Measurements from ENCODE around the gene KRT13. TPM values are rescaled to one million over a fixed set of nuclear protein-coding genes. Genes with fewer than 3 reads are reported as not detected.
A peak's percentile ranks its signal among the peaks of the same experiment; 100 is the strongest.

Gene KRT13
- total and polyA plus RNA-seq, 9 of the 15 experiments (the other 6 are each of a cell fraction or from before 2014, with no cell fraction given), result 0.11 to 1.1 (median 0.24) TPM; not detected in 3

DNA sequence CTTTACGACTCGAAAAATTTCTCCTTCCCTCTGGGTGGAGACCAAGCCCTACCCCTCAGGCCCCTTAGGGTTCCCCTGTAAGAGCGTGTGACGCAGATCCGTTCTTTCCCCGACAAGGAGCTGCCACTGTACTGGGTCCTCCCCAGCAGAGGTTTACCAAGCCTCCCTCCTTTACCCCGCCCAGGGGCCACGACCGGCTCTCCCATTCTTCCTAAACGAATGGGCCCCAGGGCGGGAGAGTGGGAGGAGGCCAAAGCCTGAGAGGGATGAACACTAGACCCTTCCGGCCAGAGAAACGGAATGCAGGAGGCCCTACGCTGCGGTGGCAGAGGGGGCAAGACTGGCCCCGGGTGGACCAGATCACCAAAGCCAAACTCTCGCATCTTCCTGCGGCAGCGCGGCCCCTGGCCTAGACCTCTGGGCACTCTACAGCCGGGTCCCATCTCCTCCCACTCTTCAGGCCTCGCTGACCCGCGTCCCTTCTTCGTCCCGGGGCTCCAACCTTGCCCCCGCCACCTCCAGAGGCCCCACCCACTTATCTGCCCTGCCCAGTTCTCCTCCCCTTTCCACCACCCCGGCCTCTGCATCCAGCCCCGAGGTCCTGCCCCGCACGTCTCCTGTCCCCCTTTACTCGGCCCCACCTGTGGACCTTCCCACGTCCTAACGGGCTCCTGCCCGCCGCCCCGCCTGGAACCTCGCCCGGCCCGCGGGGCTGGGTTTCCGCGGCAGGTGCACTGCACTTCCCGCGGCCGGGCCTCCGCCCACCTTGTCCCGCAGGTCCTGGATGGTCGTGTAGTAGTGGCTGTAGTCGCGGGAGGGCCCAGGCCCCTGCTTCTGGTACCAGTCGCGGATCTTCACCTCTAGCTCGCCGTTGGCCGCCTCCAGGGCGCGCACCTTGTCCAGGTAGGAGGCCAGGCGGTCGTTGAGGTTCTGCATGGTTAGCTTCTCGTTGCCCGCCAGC, 21.9 kb upstream of the KRT13 start:
- Histone ChIP-seq H3K9ac (ENCODE audit: insufficient read depth in 1 of 2, low read depth in 2 of 2, low read length in 2 of 2) (peak overlapping the region; percentile 74 to 95), H2AFZ (ENCODE audit: low read depth, low read length) (peak overlapping the region; percentile 76), H3K27ac (ENCODE audit: extremely low read depth, low read depth, low read length) (peak overlapping the region; percentile 79), H3K79me2 (ENCODE audit: control insufficient read depth, insufficient read depth, low read length) (peaks cover 32% of the 10 kb centered on the region), H3K9me1 (ENCODE audit: control insufficient read depth, insufficient read depth, low read length) (no peaks in the 10 kb centered on the region), H3K4me2 (ENCODE audit: insufficient read depth, low read length) (peak overlapping the region; percentile 87), H3K27me3 (ENCODE audit: control insufficient read depth in 2 of 2, insufficient read depth in 2 of 2, low read length in 2 of 2) (no peaks in the 10 kb centered on the region), H3K36me3 (ENCODE audit: control insufficient read depth, insufficient read depth, low read length) (peaks cover 33% of the 10 kb centered on the region; the same call in 1 of the 3 replicates), H4K20me1 (replicated peaks; ENCODE audit: control insufficient read depth, insufficient read depth, low read length) (no peaks in the 10 kb centered on the region; the same call in 1 of the 2 replicates), H3K4me1 (replicated peaks in 1 of 2; ENCODE audit: control insufficient read depth in 2 of 2, insufficient read depth in 2 of 2, low read length in 2 of 2) (peaks cover 40 to 72% of the 10 kb centered on the region in 2 experiments), H3K9me3 (replicated peaks; ENCODE audit: control insufficient read depth, insufficient read depth, low read depth, low read length) (no peaks in the 10 kb centered on the region), H3K4me3 (peak overlapping the region; percentile 81)
- TSS peak; percentile 81 for BruUV-seq (replicated peaks)
- in situ Hi-C loops (cut with MboI) (no loop called here), intact Hi-C loops (cut with micrococcal nuclease) (no loop called here)
- POLR2A ChIA-PET, result interaction anchor here (0.6 to 4.3 kb wide), 13 partner anchors 9 to 162 kb away, joined by 3 to 23 read pairs (median 4); partner anchors contain the start of genes EIF1 and KRT15
- no peak for FAIRE-seq
- CTCF ChIA-PET (ENCODE audit: low intra/inter-chr PET ratio), result interaction anchor here (0.6 to 2.1 kb wide), 3 partner anchors 22 to 317 kb away, joined by 3 to 6 read pairs (median 3); no protein-coding TSS in a partner anchor
- peak; percentile 72 for ATAC-seq
- peak; percentile 73 to 76 (median 76) for DNase-seq (ENCODE audit: extremely low read depth in 1 of 4, low spot score in 3 of 4)
- 4% methylated on average over 51 of the region's 62 CpGs for WGBS (ENCODE audit: insufficient coverage, low coverage, missing lambda C conversion rate)
- no peak for TF ChIP-seq CUX1 (CRISPR knock-in tag; IDR thresholded peaks at IDR 0.05)
- TF ChIP-seq PHF21A (IDR thresholded peaks at IDR 0.05; ENCODE audit: borderline replicate concordance, low read depth), result 0 out of 2 replicates have a peak, but pooled peaks have one; percentile 39
- TF ChIP-seq ZNF75A (CRISPR knock-in tag; IDR thresholded peaks at IDR 0.05), result no peak
- TF ChIP-seq RBBP5 (IDR thresholded peaks at IDR 0.05; ENCODE audit: borderline replicate concordance, insufficient read depth, low read length, poor library complexity, severe bottlenecking), result peak; percentile 15
- no peak for TF ChIP-seq CREB1 (IDR thresholded peaks at IDR 0.05)
- 0 out of 2 replicates have a peak, but pooled peaks have one; percentile 29 for TF ChIP-seq CREB1 (CRISPR knock-in tag; IDR thresholded peaks at IDR 0.05)
- 0 out of 4 replicates have a peak, but pooled peaks of 1 of the 2 experiments have one; percentile 30 for TF ChIP-seq SIN3A (IDR thresholded peaks at IDR 0.05; ENCODE audit: borderline replicate concordance in 2 of 2, control insufficient read depth in 1 of 2, low read depth in 2 of 2, low read length in 2 of 2)
- peak; percentile 49 for TF ChIP-seq PCBP1 (IDR thresholded peaks at IDR 0.05; ENCODE audit: low read depth, low read length, poor library complexity, severe bottlenecking)
- peak; percentile 17 for TF ChIP-seq HNRNPLL (IDR thresholded peaks at IDR 0.05; ENCODE audit: low read depth, low read length, poor library complexity, severe bottlenecking)
- TF ChIP-seq HLTF (IDR thresholded peaks at IDR 0.05), result no peak
- peak; percentile 45; the same call in 1 of the 2 replicates for TF ChIP-seq ZEB2 (IDR thresholded peaks at IDR 0.05)
- 0 out of 2 replicates have a peak, but pooled peaks have one; percentile 20 for TF ChIP-seq RUNX1 (IDR thresholded peaks at IDR 0.05; ENCODE audit: low read depth)
- no peak for TF ChIP-seq POLR2H (tag; IDR thresholded peaks at IDR 0.05; ENCODE audit: low read depth)
